ENCODE results near the gene ARHGEF4. TPM values are rescaled to one million over a fixed set of nuclear protein-coding genes. Genes with fewer than 3 reads are reported as not detected.

Gene ARHGEF4
- polyA plus RNA-seq, 12 donors = 4.9 to 36.1 (median 8.5) TPM; not detected in 1

- no peak for DNase-seq
Observed at GRCh38 chr2:131036696-131037397, 200.1 kb downstream of the ARHGEF4 start.

- no peak for DNase-seq
Observed at GRCh38 chr2:131037398-131038257, 200.9 kb downstream of the ARHGEF4 start.

GRCh38 chr2:131038258-131039100 is 201.8 kb downstream of the ARHGEF4 start:
- no peak for DNase-seq

- no peak for DNase-seq
Observed at GRCh38 chr2:131039101-131039440, 202.4 kb downstream of the ARHGEF4 start.

- no peak for DNase-seq
Observed at GRCh38 chr2:131039535-131039907, 202.8 kb downstream of the ARHGEF4 start.

- no peak for DNase-seq
Observed at GRCh38 chr2:131039908-131040660, 203.4 kb downstream of the ARHGEF4 start.

- no peak for DNase-seq
Observed at GRCh38 chr2:131040661-131041401, 204.1 kb downstream of the ARHGEF4 start.

GRCh38 chr2:131041402-131042147 is 204.9 kb downstream of the ARHGEF4 start:
- no peak for DNase-seq

- no peak for DNase-seq
Observed at GRCh38 chr2:131042148-131042775, 205.5 kb downstream of the ARHGEF4 start.

- no peak for DNase-seq
Observed at GRCh38 chr2:131043199-131044074, 206.7 kb downstream of the ARHGEF4 start.

GRCh38 chr2:131044075-131044756 is 207.5 kb downstream of the ARHGEF4 start:
- no peak for DNase-seq

- DNase-seq = no peak
Observed at GRCh38 chr2:131044757-131045150, 208.0 kb downstream of the ARHGEF4 start.

- no peak for DNase-seq
Observed at GRCh38 chr2:131045286-131046027, 208.7 kb downstream of the ARHGEF4 start.

- DNase-seq = no peak
Observed at GRCh38 chr2:131046028-131046917, 209.6 kb downstream of the ARHGEF4 start.

- DNase-seq = no peak
Observed at GRCh38 chr2:131046918-131047652, 210.4 kb downstream of the ARHGEF4 start.
